CD4-positive, alpha-beta T cell (primary cell): ENCODE results near the gene DOP1A. TPM values are rescaled to one million over a fixed set of nuclear protein-coding genes. Genes with fewer than 3 reads are reported as not detected.

Experiments used
- ATAC-seq: fragments of 200-7000 bp; cut with Tn5 transposase; one replicate; pipeline ENCODE4 v1.10.0; 2022; ENCODE audit warnings: mild to moderate bottlenecking; ENCODE audit not compliant: poor library complexity
- CTCF ChIA-PET: fragments of 350-600 bp; sonication (Branson Sonifier 250); formaldehyde crosslinking; loops from one replicate; lab custom pipeline; 2021; ENCODE audit warnings: antibody characterized with exemption, inconsistent platforms; lab: Charles Lee
- POLR2A ChIA-PET: fragments of 350-600 bp; sonication (Branson Sonifier 250); formaldehyde crosslinking; loops from one replicate; lab custom pipeline; 2021; ENCODE audit warnings: antibody characterized with exemption, inconsistent platforms; lab: Charles Lee
- DNase-seq, 14 experiments: peaks; one replicate each; pipeline ENCODE4 v3.0.0-alpha.2; 2013 to 2020; ENCODE audit warnings: mixed read lengths in 2 of 14
- H3K27ac ChIP-seq, 2 donors: one replicate each; pipeline versions ENCODE4 v1.5.1 to v1.7.0; 2013; ENCODE audit warnings: low read length in 2 of 2, low read depth in 1 of 2, mild to moderate bottlenecking in 1 of 2
- H3K27me3 ChIP-seq, 2 experiments: 1 replicate in 1 of 2; 2 replicates in 1 of 2; pipeline versions ENCODE4 v1.6.1 to v1.7.0; 2013; ENCODE audit warnings: low read length in 2 of 2, control low read depth in 1 of 2, mild to moderate bottlenecking in 1 of 2, moderate library complexity in 1 of 2; ENCODE audit not compliant: insufficient read depth in 2 of 2, control insufficient read depth in 1 of 2
- H3K36me3 ChIP-seq: one replicate; pipeline ENCODE4 v1.6.1; 2013; ENCODE audit warnings: low read length, control low read depth; ENCODE audit not compliant: insufficient read depth
- H3K4me1 ChIP-seq: one replicate; pipeline ENCODE4 v1.6.1; 2013; ENCODE audit warnings: low read length, control low read depth; ENCODE audit not compliant: insufficient read depth
- H3K4me3 ChIP-seq: one replicate; pipeline ENCODE4 v1.5.1; 2013; ENCODE audit warnings: mild to moderate bottlenecking, low read length, moderate library complexity
- H3K9me3 ChIP-seq, 2 experiments: 1 replicate in 1 of 2; 2 replicates in 1 of 2; pipeline versions ENCODE4 v1.6.1 to v1.7.0; 2013; ENCODE audit warnings: low read length in 2 of 2, mild to moderate bottlenecking in 2 of 2, control low read depth in 1 of 2, moderate library complexity in 1 of 2; ENCODE audit not compliant: control insufficient read depth in 1 of 2, insufficient read depth in 1 of 2
- H3K27ac Mint-ChIP-seq: one replicate; pipeline ENCODE4 v1.8.0; 2020; ENCODE audit warnings: mixed read lengths
- H3K27me3 Mint-ChIP-seq: one replicate; pipeline ENCODE4 v1.8.0; 2021; ENCODE audit warnings: mixed read lengths
- H3K36me3 Mint-ChIP-seq: one replicate; pipeline ENCODE4 v1.8.0; 2021; ENCODE audit warnings: low read depth, mixed read lengths
- H3K4me1 Mint-ChIP-seq: one replicate; pipeline ENCODE4 v1.8.0; 2021; ENCODE audit warnings: low read depth, mixed read lengths
- H3K4me3 Mint-ChIP-seq: one replicate; pipeline ENCODE4 v1.8.0; 2020; ENCODE audit warnings: mild to moderate bottlenecking, mixed read lengths
- H3K9me3 Mint-ChIP-seq: one replicate; pipeline ENCODE4 v1.8.0; 2020; ENCODE audit warnings: mixed read lengths
- intact Hi-C, 2 experiments: fragments of 100-400 bp; cut with DNase I in 1 of 2; cut with micrococcal nuclease in 1 of 2; formaldehyde crosslinking; loops; one replicate each; pipeline versions ENCODE4 v1.15.1 to v1.9.0; 2023 to 2025; cut with DNase I, micrococcal nuclease
- total RNA-seq, 174 experiments: library from RNA in 2 of 174; stranded (reverse) in 2 of 174; gene quantifications; one replicate each; pipeline ENCODE4 v1.2.3 and lab custom pipeline; 2021 to 2026
- TF ChIP-seq, protein P1 (sequence below): fragments of 200-600 bp; IDR thresholded peaks from one replicate; pipeline ENCODE4 v1.8.0; 2022; ENCODE audit warnings: antibody characterized with exemption, mild to moderate bottlenecking

Gene DOP1A
- total RNA-seq, 2 experiments from 2014 or later, result 15.6 to 15.8 TPM

DNA sequence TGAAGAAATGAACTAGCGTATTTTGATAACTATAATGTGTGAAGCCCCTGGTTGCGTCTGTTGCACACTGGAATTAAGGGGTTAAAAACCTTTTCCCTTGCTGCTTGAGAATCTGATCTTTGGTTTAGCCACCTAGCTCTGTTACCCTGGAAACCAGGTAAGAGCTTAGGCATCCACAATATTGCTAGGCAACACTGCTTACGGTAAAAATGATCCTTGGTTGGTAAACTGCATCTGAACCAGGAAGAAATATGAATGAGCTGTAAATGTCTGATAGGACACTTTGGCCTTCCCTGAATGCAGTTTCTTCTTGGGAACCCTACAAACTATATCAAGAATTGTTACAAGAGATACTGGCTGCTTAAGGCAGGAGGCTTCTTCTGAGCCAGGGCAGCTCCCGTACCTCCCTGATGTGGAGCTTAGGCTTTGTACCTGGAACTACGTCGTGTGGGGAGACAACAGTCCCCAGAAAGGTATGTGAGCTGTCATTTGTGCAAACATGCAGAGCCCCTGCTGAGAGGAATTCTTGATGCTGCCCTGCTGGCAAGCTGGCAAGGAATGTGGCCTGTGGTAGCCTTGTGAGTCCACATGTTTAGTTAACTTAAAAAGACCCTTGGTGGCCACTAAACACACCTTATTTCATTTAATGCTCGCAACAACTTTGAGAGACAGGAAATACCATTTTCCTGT, 20.3 kb upstream of the DOP1A start:
- H3K4me3 Mint-ChIP-seq, result no peak overlapping the region
- H3K9me3 Mint-ChIP-seq, result no peaks in the 10 kb centered on the region
- TF ChIP-seq, protein P1, sequence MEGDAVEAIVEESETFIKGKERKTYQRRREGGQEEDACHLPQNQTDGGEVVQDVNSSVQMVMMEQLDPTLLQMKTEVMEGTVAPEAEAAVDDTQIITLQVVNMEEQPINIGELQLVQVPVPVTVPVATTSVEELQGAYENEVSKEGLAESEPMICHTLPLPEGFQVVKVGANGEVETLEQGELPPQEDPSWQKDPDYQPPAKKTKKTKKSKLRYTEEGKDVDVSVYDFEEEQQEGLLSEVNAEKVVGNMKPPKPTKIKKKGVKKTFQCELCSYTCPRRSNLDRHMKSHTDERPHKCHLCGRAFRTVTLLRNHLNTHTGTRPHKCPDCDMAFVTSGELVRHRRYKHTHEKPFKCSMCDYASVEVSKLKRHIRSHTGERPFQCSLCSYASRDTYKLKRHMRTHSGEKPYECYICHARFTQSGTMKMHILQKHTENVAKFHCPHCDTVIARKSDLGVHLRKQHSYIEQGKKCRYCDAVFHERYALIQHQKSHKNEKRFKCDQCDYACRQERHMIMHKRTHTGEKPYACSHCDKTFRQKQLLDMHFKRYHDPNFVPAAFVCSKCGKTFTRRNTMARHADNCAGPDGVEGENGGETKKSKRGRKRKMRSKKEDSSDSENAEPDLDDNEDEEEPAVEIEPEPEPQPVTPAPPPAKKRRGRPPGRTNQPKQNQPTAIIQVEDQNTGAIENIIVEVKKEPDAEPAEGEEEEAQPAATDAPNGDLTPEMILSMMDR, result no peak
- CTCF ChIA-PET, result no interaction called here
- Histone ChIP-seq H3K9me3 (no peaks in the 10 kb centered on the region), H3K27me3 (no peaks in the 10 kb centered on the region), H3K36me3 (peaks cover 6% of the 10 kb centered on the region), H3K4me3 (no peak overlapping the region), H3K4me1 (no peaks in the 10 kb centered on the region), H3K27ac (no peak overlapping the region)
- no peaks in the 10 kb centered on the region for H3K27me3 Mint-ChIP-seq
- no peaks in the 10 kb centered on the region for H3K4me1 Mint-ChIP-seq
- no peak for DNase-seq
- H3K36me3 Mint-ChIP-seq, result peaks cover 38% of the 10 kb centered on the region
- POLR2A ChIA-PET, result no interaction called here
- H3K27ac Mint-ChIP-seq, result no peak overlapping the region
- intact Hi-C loops, result no loop called here
- no peak for ATAC-seq

DNA sequence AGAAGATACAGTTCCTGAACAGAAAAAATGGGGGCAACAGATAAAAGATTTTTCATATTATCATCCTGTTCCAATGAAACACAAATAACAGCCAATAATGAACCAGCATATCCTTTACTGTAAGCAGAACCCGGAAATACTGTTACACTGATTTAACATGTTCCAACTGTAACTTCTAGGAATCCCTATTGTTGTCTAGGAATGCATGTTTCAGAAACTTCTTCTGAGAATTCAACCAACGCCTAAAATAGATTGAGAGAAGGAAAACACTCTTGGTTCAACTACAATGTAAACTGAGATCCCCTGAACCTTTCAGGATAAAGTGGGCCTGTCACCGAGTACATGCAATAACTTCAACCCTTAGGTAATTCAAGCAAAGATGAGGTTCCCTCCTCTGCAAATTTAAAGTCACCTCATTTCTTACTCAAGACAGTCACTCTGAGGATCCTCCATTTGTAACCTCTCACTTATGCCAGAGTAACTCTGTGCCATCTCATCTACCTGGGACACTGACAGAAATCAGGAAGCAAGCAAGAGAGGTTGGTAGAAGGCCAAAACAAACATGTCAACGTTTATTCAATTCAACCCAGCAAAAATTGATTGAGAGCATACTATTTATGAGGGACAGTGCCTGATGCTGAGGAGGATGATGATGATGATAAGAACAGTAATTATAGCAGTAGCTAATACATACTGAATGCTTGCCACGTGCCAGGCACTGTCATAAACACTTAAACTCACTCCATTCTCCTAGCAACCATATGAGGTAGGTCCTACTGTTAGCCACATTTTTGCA, 15.9 kb upstream of the DOP1A start:
- Mint-ChIP-seq H3K4me3 (no peak overlapping the region), H3K9me3 (no peaks in the 10 kb centered on the region), H3K4me1 (peaks cover 6% of the 10 kb centered on the region), H3K36me3 (peaks cover 52% of the 10 kb centered on the region), H3K27me3 (no peaks in the 10 kb centered on the region), H3K27ac (no peak overlapping the region)
- Histone ChIP-seq H3K4me1 (no peaks in the 10 kb centered on the region), H3K27me3 (no peaks in the 10 kb centered on the region), H3K27ac (no peak overlapping the region), H3K36me3 (peaks cover 11% of the 10 kb centered on the region), H3K9me3 (no peaks in the 10 kb centered on the region), H3K4me3 (no peak overlapping the region)
- intact Hi-C loops, result no loop called here
- ATAC-seq (no peak), DNase-seq (no peak)
- TF ChIP-seq, protein P1, result no peak
- POLR2A ChIA-PET, result interaction anchor here (0.7 kb wide), 1 partner anchor 373 kb away, joined by 3 read pairs; no protein-coding TSS in a partner anchor
- CTCF ChIA-PET, result interaction anchor here (0.5 kb wide), 1 partner anchor 15 kb away, joined by 3 read pairs; no protein-coding TSS in a partner anchor

DNA sequence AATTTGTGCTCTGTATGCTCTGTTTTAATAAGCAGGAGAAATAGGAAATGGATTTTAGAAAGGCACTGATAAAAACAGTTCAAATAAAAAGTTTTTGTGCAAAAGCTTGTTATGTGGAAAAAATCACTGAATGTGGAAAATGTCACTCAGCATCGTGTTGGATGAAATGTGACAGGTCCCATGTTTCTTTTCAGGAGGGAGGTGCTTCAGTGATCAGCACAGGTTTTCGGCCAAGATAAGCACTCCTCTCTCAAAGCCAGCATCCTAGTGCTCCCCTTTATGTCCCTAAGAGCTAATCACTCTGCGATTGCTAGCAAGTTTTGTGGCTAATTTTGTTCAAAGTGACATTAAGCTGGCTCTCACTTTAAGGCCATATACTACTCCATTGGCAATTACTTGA, 13.8 kb upstream of the DOP1A start:
- H3K4me1 Mint-ChIP-seq, result peaks cover 6% of the 10 kb centered on the region
- Histone ChIP-seq H3K27ac (no peak overlapping the region), H3K4me3 (no peak overlapping the region), H3K4me1 (no peaks in the 10 kb centered on the region), H3K9me3 (no peaks in the 10 kb centered on the region), H3K36me3 (peaks cover 19% of the 10 kb centered on the region), H3K27me3 (no peaks in the 10 kb centered on the region)
- DNase-seq (no peak), ATAC-seq (no peak)
- CTCF ChIA-PET, result interaction anchor here (1.5 to 2.9 kb wide), 3 partner anchors 11 to 55 kb away, joined by 3 to 12 read pairs (median 12); partner anchors contain the start of genes DOP1A and UBE3D
- TF ChIP-seq, protein P1, result no peak
- intact Hi-C loops, result no loop called here
- H3K36me3 Mint-ChIP-seq, result peaks cover 64% of the 10 kb centered on the region
- no peaks in the 10 kb centered on the region for H3K9me3 Mint-ChIP-seq
- no peak overlapping the region for H3K4me3 Mint-ChIP-seq
- no peak overlapping the region for H3K27ac Mint-ChIP-seq
- H3K27me3 Mint-ChIP-seq, result no peaks in the 10 kb centered on the region
- POLR2A ChIA-PET, result interaction anchor here (2.4 kb wide), 1 partner anchor 12 kb away, joined by 8 read pairs; the partner anchor contains the start of gene UBE3D
